Lung microvascular endothelial cell (primary cell): ENCODE results near the gene RNU1-1. TPM values are rescaled to one million over a fixed set of nuclear protein-coding genes. Genes with fewer than 3 reads are reported as not detected.
"Not testable (repeated sequence)": the region's sequence is repeated elsewhere in the genome, so short reads cannot be mapped to it uniquely, and the experiment has no call there.

ENCODE experiments used
- DNase-seq, 2 donors: peaks; one replicate each; pipeline versions ENCODE4 v3.0.0 to v3.0.0-alpha.2; 2010; ENCODE audit warnings: low read depth in 2 of 2
- total RNA-seq: library from RNA; depleted of rRNA; stranded (reverse); fragments of >200 nt; gene quantifications from 2 replicates; pipeline ENCODE4 v1.2.1, GENCODE V29; 2014

RNU1-1 gene
- total RNA-seq, 1 donor from 2014 or later, result 5,258 TPM

GRCh38 chr1:16493731-16494130 lies 20.4 kb downstream of the RNU1-1 start:
- not testable (repeated sequence) for DNase-seq

GRCh38 chr1:16492937-16493336 lies 21.1 kb downstream of the RNU1-1 start:
- not testable (repeated sequence) for DNase-seq

DNA sequence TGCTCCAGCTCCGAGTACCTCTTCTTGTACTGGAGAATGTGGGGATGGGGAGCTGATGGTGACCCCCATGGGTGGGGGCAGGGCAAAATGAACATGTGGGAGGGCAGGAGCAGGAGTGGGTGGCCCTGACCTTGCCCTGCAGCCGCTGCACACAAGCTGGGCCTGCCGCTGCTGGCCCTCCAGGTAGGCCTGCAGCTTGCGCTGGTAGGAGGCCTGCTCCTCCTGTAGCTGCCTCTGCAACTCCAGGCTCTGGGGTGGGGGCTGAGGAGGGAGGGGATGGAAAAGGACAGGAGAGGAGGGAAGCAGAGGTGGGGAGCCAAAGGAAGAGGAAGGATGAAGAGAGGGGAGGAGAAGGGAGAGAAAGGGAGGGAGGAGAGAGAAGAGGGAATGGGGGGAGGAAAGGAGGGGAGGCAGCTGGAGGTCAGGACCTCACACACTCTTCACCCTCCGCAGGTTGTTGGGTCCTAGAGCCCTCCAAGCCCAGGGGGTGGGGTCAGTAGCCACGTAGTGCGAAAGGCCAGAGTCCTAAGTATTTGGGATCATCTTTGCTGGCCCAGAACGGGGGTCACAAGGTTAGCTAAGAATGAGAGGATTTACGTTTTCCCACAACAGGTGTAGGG lies 22.9 kb downstream of the RNU1-1 start:
- DNase-seq, result no peak

DNA sequence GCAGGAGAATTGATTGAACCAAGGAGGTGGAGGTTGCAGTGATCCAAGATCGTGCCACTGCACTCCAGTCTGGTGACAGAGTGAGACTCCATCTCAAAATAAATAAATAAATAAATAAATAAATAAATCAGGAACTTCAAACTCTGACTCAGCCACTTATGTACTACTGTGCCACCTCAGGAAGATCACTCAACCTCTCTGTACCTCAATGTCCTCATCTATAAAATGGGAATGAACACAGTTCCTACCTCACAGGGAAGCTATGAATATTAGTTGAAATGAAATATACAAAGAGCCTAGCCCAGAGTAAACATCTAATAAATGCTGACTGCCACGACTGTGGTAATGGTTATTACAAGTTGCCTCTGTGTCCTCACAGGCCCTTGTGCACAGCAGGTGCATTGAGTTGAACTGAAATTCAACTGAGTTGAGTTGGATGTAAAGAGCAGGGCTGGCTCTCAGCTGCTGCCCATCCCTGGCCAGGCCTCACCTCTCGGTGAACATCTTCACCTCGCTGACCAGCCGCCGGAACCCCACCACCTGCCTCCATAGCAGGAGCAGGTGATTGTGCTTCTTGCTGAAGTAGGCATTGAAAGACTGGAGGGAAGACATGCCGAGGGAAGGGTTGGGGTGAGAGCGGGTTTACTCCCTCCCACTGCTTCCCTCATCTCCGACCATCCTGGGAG lies 24.7 kb downstream of the RNU1-1 start:
- DNase-seq, result not testable (repeated sequence)

- not testable (repeated sequence) for DNase-seq
Measured at GRCh38 chr1:16487011-16487410, 27.1 kb downstream of the RNU1-1 start.

DNA sequence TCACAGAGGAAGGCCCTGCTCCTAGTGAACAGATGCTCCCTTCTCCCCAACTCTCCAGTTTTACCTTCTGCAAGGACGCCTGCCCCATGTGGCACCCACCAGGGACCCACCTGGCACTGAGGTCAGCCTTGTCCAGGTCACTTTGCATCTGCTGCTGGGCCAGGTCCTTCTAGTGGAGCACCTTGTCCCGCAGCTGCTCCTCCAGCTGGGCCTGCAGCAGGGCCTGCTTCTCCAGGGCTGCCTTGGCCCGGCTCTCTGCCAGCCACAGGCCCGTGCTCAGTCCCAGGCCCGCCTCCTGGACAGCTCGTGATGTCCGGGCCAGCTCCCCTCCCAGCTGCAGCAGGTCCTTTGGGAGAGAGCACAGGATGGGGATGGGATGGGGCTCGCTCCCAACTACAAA lies 27.8 kb downstream of the RNU1-1 start:
- DNase-seq, result not testable (repeated sequence)

DNA sequence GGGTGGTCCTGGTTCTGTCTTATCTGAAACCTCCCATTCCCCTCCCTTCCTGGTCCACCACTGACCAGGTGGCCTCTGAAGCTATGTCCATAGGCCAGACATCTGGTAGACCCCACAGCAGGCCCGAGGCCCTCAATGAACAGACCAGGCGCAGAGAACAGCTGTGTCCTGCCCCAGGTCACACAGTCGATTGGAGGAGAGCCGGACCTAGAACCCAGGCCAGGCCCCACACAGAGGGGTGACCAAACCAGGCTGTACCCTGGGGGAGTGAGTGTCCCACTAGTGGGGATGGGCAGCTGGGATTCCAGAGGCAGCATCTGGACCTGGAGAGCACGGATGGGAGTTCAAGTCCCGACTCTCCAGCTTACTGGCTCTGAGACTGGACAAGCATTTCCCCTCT lies 29.2 kb downstream of the RNU1-1 start:
- DNase-seq, result no peak

DNA sequence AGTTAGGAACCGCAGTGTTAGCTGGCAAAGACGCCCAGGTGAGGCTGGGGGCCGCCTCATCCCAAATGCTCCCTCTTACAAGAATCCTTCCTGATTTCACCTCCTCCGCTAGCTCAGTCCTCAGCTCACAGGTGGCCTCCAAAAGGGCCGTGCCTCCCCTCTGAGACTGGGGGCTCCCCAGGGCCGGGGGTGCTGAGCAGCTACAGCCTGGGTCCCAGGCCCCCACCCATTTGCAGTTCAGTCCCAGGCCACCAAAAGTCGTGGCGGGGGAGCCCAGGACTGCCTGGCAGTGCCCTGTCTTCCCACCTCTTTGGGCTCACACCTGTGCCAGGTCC lies 29.6 kb downstream of the RNU1-1 start:
- no peak for DNase-seq

GRCh38 chr1:16483639-16484500 lies 30.2 kb downstream of the RNU1-1 start:
- DNase-seq, result not testable (repeated sequence)

- DNase-seq, result not testable (repeated sequence)
Measured at GRCh38 chr1:16483146-16483545, 30.9 kb downstream of the RNU1-1 start.

DNA sequence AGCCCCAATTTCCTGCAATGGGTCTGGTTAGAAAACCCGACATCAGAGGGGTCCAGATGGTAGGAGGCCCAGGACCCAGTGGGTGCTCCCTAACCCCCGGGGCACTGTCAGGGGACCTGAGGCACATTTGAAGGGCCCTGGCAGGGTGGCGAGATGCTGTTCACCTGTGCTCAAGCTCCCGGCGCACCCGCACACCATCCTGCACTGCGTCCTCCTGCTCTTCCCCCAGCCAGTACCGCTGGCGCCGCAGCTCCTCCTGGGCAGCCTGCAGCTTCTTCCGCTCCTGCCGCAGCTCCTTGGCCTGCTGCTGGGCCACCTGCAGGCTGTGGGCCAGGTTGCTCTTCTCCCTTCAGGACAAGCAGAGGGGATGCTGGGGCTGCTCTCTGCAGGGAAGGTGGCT lies 36.0 kb downstream of the RNU1-1 start:
- no peak for DNase-seq

GRCh38 chr1:16475771-16476770 lies 38.0 kb downstream of the RNU1-1 start:
- not testable (repeated sequence) for DNase-seq

GRCh38 chr1:16474891-16475290 lies 39.2 kb downstream of the RNU1-1 start:
- DNase-seq, result not testable (repeated sequence)

DNA sequence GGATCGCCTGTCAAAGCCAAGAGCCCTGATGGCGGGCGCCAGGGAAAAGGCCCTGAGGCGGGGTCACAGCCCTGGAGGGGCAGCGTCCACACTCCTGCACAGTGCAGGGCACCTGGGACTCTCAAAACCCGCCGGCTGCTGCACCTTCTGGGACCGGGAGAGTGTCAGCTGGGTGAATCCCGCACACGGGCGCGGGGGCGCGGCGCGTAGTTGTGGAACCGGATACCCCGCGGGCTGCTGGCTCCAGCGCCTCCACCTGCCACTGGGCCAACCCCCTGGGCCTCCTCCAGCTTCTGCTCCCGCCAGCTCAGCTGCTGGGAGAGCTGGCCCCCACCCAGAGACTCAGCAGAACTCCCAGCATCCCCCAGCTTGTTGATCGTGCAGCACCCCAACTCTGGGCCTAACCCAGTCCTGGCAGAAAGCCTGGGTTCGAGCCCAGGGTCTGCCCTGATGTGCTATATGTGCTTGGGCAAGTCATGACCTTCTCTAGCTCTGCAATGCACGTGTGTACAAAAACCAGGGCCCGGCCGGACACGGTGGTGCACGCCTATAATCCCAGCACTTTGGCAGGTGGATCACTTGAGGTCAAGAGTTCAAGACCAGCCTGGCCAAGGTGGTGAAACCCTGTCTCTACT lies 39.8 kb downstream of the RNU1-1 start:
- DNase-seq, result no peak

DNA sequence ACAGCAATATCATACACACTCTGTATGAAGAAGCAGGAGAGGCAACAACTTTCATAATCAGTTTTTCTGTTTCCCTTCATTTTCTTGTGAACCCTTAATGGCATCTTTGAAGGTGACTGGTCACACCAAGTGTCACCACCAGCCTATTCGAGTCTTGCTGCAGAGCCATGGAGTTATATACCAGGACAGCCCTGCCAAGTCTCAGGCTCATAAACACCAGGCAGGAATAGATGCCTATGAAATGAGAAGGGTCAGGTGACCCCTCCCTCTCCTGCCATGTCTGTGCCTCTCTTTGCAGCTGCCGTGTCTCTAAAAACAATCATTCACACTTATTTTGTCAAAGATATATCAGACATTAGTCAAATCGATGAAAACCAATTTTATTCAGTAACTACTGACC lies 45.5 kb downstream of the RNU1-1 start:
- no peak for DNase-seq

GRCh38 chr1:16464917-16465625 lies 49.0 kb downstream of the RNU1-1 start:
- DNase-seq, result no peak
